ENCODE results near the gene LRMDA.

LRMDA gene

DNA sequence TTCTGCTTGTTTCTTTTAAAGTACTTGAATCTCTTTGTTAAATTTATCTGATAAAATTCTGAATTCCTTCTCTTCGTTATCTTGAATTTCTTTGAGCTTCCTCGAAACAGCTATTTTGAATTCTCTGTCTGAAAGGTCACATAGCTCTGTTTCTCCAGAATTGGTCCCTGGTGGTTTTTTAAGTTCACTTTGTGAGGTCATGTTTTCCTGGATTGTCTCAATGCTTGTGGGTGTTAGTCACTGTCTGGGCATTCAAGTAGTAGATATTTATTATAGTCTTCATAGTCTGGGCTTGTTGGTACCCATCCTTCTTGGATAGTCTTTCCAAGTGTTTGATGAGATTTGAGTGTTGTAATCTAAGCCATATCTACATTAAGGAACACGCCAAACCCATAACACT, 1060.6 kb downstream of the LRMDA start:
- peak; percentile 91 for DNase-seq (ENCODE audit: low read depth)

GRCh38 chr10:76492678-76493472, 1061.5 kb downstream of the LRMDA start:
- TF ChIP-seq CTCF (conservative IDR thresholded peaks at IDR 0.05; ENCODE audit: low read length): no peak
- no peak for DNase-seq (ENCODE audit: low read depth)
- no peak overlapping the region for H3K4me3 ChIP-seq (ENCODE audit: low read length)

More for the DNA sequence above, 1060.6 kb downstream of the LRMDA start:
- TF ChIP-seq CTCF (conservative IDR thresholded peaks at IDR 0.05; ENCODE audit: low read length): no peak
- H3K4me3 ChIP-seq (ENCODE audit: low read length): no peak overlapping the region

DNA sequence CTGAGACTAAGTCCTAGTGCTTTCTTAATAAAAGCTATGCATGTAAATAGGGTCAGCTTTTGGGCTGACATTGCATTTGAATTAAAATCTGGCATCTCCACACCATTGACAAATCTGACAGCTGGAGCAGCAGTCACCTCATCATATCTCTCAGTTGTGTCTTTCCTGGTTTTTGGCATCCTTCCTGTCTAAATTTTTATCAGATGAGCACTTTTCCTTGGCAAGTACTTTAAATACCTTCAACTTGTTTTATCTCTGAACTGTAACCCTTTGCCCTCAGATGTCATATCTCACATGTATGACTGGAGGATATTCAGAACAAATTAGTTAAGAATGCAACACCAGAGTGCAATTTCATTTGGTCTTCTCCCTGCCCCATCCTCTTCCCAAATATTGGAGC, 1066.2 kb downstream of the LRMDA start:
- no peak for TF ChIP-seq CTCF (conservative IDR thresholded peaks at IDR 0.05; ENCODE audit: low read length)
- H3K4me3 ChIP-seq (ENCODE audit: low read length): no peak overlapping the region
- peak; percentile 18 for DNase-seq (ENCODE audit: low read depth)

DNA sequence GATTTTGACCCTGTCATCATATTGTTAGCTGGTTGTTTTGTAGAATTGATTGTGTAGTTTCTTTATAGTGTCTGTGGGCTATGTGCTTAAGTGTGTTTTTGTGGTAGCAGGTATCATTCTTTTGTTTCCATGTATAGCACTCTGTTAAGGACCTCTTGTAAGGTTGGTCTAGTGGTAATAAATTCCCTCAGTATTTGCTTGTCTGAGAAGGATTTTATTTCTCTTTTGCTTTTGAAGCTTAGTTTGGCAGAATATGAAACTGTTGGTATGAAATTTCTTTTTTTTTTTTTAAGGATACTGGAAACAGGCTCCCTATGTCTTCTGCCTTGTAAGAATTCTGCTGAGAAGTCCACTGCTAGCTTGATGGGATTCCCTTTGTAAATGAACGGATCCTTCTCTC, 1073.4 kb downstream of the LRMDA start:
- H3K4me3 ChIP-seq (ENCODE audit: low read length): no peak overlapping the region
- DNase-seq (ENCODE audit: low read depth): no peak
- no peak for TF ChIP-seq CTCF (conservative IDR thresholded peaks at IDR 0.05; ENCODE audit: low read length)

DNA sequence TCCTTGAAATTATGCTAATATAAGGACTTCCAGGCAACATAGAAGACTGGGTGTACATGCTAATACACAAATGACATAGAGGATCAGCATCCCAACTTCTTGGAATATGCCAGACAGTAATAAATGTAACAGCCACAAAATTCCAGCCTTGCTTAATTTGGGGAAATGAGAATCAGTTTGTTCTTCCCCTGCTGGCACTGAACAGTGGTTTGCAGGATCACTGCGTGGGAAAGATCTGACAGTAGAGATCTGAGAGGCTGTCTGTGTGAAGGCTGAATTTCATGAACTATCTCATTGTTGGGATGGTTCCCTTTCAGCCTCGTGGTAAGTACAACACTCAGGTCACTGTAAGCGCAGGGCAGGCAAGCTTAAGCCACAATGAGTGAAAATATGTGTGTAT, 1078.0 kb downstream of the LRMDA start:
- no peak; the same call in 1 of the 2 replicates for TF ChIP-seq CTCF (conservative IDR thresholded peaks at IDR 0.05; ENCODE audit: low read length)
- no peak overlapping the region for H3K4me3 ChIP-seq (ENCODE audit: low read length)

GRCh38 chr10:76514321-76514720, 1082.9 kb downstream of the LRMDA start:
- no peak for TF ChIP-seq CTCF (conservative IDR thresholded peaks at IDR 0.05; ENCODE audit: low read length)
- H3K4me3 ChIP-seq (ENCODE audit: low read length): no peak overlapping the region
- DNase-seq (ENCODE audit: low read depth): no peak

More for the DNA sequence above, 1078.0 kb downstream of the LRMDA start:
- peak; percentile 74 for DNase-seq (ENCODE audit: low read depth)

DNA sequence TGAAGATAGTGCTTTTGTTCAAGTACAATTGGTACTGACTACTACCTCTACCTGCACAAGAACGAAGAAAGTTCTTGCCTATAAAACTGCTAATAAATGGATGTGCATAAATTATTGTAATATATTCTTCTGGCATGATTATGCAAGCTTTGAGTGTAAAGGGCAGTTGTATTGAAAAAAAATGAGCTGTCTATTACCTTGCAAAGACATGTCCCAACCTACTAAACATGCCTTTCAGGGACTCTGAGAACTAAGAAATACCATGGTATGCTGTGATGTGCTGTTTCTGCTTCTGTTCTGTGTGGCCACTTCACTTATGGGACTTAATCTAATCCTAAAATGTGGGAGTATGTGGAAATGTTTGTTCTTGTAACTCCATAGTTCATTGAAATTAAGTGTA, 1083.4 kb downstream of the LRMDA start:
- DNase-seq (ENCODE audit: low read depth): no peak
- TF ChIP-seq CTCF (conservative IDR thresholded peaks at IDR 0.05; ENCODE audit: low read length): no peak

More for the DNA sequence above, 1083.4 kb downstream of the LRMDA start:
- no peak overlapping the region for H3K4me3 ChIP-seq (ENCODE audit: low read length)

Data from AG10803 (cell line).